GM19468 (cell line): Measurements from ENCODE around the gene HMCES.

Experiments
- ATAC-seq: cut with Tn5 transposase; IDR thresholded peaks from one replicate; pipeline ENCODE4 v1.9.1; 2021; ENCODE audit warnings: mild to moderate bottlenecking, moderate library complexity, moderate number of reproducible peaks; ENCODE audit not compliant: unreplicated experiment; ENCODE audit errors: extremely low read depth

Gene HMCES

DNA sequence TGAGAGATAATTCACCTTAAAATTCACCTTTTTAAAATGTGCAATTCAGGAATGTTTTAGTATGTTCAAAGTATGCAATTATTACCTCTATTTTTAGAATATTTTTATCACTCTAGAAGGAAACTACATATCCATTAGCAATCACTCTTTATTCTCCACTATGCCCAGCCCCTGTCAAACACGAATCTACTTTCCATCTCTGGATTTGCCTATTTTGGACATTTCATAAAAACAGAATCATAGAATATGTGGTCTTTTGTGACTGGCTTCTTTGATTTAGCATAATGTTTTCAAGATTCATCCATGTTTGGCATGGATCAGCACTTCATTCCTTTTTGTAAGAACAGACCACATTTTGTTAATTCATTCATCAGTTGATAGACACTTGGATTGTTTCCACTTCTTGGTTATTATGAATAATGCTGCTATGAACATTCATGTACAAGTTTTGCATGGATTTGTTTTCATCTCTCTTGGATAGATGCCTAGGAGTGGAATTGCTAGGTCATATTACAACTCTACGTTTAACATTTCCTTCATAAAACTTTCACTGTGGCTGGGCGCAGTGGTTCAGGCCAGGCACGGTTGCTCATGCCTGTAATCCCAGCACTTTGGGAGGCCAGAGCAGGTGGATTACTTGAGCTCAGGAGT lies 12.7 kb downstream of the HMCES start:
- no peak for ATAC-seq

DNA sequence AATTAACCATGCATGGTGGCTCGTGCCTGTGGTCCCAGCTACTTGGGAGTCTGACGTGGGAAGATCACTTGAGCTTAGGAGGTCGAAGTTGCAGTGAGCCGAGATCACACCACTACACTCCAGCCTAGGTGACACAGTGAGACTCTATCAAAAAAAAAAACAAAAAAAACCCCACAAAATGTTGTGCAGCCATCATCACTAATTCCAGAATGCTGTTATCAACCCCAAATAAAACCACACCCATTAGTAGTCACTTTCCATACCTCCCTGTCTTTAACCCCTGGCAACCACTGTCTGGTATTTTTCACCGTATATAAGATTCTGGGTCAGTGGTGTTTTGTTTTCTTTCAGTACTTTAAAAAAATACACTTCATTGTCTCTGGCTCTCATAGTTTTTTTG lies 16.6 kb downstream of the HMCES start:
- no peak for ATAC-seq

DNA sequence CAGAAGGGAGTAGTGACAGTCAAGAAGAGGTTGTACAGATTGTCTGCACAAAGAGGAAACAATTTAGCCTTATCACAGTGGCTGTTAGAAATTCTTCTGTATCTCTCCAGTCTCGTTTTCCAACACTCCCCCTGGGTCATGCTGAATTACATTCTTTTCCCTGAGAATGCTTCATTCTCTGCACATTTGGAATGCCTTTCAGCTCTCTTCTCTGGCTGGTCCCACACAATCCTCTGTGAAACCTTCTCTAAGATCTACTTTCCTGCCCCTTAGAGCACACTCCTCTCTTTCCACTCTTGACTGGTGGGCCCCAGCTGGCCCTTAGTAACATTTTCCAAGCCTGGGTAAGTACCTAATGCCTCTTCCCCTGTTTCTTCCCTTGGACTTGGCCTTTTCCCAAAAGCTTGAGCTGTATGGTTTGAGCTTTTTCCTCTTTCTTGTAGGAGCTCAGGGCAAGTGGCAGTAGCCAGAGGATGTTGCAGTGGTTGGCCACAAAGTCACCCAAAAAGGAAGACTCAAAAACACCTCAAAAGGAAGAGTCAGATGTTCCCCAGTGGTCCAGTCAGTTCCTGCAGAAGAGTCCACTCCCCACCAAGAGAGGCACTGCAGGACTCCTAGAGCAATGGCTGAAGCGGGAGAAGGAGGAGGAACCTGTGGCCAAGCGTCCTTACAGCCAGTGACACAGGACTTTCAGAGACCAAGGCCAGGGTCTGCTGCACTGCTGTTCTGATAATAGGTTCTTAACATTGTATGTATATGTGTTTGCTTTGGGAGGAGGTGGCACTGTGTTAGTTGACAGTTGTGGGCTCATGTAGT lies 25.7 kb downstream of the HMCES start:
- ATAC-seq = no peak

DNA sequence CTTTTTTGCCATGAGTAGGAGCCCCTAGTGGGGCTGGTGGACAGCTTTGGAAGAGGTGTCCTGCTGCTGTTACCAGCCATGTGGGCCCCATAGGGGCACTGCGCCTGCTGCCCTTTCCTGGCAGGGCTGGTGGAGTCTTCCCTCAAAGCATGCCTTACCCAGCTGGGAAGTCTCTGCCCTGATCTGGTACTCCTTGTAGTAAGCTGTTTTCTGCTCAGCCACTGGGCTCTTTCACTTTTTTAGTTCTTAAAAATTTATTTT lies 26.2 kb downstream of the HMCES start:
- no peak for ATAC-seq

DNA sequence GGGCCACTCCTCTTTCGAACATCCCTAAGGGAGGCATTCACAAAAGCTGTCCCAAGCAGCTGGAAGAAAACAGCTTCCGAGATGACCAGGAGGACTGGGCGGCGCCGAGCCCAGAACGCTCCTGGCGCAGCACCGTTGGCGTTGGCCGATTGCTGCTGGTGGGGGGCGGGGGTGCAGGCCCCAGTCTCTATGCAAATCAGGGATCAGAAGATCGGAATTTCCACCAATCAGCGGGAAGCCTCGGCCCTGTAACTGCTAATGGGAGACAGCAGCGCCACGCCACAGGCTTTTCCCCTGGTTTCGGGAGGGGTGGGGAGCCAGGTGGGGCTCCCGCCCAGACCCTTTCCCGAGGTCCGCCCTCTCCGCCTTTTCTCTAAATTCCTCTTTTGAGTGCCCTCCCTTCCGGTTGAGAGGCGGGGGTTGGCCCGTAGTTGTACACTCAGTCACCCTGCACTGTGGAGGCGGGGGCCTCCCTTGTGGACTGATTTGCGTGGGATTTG lies 27.0 kb downstream of the HMCES start:
- ATAC-seq = no peak

DNA sequence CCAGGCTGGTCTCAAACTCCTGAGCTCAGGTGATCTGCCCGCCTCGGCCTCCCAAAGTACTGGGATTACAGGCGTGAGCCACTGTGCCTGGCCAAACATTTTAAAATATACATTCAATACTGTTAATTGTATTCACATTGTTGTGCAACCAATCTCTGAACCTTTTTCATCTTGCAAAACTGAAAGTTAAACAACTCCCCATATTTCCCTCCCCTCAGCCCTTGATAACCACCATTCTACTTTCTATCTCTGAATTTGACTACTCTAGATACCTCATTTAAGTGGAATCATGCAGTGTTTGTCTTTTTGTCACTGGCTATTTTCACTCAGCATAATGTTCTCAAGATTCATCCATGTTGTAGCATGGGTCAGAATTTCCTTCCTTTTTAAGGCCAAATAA lies 30.0 kb downstream of the HMCES start:
- ATAC-seq = no peak

DNA sequence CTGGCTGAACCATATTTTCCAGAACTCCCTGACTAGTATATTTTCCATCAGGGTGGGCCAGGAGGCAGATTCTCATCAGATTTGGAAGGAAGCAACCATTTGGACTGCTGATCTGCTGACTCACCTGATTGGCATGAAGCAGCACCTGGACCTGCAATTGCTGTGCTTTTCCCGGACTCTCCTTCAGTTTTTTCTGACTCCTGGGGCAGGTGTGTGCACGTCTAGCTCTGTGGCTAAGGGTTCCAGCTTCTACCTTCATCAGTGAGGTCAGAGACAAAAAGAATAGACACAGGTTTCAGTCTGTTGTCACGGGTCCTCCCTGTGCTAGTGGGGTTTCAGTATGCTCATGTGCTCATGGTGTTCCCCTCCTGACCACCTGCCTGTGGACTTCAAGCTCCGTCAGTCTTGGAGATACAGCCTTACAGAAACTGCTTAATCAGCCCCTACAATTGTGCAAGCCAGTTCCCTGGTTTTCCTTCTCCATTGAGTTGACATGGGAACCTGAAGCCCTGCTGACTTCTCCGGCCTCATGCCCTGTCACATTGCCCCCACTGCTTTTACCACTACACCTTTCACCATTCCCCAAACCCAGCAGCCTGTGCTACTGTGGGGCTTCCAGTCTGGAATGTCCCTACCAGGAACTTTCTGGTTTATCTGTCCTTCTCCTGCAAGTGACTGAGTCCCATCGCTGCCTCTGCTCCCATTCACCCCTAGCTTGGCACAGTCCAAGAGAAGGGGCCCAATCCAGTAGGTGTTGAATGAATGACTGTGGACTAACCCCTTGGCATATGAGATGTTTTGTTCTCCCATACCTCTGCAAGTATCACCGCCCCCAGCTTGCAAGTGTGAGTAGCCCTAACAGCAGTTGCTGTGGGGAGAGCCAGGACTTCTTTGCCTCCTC lies 31.7 kb downstream of the HMCES start:
- ATAC-seq = peak; percentile 42

DNA sequence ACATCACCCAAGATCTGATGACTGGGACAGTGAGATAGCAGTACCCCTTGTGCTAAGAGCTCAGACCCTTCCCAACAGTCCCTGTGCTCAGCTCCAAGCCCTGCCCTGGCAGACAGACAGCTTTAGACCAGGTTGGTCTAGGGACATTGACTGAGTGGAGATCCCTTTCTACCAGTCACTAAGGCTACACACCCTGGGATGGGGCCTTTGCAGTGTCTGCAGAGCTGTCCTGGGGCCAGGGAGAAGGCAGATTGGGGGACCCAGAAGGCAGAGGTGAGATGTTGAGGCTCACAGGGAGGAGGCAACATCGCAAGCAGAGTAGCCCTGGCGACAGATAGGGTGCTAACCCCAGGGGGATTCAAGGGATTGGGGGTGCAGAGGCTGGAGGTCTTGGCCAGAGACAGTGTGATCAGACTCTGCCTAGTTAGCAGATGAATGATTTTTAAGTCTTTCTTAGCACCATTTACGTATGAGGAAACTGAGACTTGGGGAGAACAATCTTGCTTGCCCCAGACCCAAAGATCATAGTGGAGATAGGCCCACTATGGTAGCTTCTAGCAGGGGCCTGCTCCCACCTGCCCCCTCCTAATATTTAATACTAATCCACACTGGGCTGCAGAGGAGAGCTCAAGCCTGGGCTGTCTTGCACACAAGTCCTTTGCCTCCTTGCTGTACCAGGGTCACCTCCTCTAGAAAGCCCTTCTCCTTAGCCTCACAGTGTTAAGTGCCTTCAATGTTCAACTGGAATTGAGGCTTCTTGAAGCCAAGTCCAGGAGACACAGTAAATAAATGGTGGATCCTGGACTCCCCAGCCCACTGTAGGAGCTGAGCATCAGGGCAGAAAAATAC lies 32.6 kb downstream of the HMCES start:
- ATAC-seq = no peak

DNA sequence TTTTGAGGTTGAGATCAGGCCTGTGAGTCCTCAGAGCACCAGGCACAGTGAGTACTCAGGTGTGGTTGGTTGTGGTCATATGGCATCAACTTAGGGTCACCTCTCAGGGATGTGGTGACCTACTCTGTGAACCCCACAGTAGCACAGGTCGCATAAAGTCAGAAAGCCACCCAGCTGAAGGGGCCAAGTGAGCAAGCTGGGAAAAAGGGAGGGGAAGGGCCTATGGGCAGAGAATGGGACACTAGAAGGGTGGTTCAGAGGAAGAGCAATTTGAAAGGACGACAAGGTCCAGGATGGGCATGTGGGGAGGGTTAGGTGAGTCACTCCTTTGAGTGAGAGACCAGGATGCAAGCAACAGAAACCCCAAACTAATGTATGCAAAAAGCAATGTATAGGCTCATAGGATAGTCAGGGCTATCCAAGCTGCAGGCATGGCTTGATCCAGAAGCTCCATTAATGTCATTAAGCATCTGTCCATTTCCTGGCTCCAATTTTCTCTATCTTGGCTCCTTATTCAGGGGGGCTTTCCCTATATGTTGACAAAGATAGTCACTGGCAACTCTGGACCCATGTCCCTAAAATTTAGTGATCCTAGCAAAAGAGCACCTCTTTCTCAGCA lies 33.5 kb downstream of the HMCES start:
- ATAC-seq = no peak

DNA sequence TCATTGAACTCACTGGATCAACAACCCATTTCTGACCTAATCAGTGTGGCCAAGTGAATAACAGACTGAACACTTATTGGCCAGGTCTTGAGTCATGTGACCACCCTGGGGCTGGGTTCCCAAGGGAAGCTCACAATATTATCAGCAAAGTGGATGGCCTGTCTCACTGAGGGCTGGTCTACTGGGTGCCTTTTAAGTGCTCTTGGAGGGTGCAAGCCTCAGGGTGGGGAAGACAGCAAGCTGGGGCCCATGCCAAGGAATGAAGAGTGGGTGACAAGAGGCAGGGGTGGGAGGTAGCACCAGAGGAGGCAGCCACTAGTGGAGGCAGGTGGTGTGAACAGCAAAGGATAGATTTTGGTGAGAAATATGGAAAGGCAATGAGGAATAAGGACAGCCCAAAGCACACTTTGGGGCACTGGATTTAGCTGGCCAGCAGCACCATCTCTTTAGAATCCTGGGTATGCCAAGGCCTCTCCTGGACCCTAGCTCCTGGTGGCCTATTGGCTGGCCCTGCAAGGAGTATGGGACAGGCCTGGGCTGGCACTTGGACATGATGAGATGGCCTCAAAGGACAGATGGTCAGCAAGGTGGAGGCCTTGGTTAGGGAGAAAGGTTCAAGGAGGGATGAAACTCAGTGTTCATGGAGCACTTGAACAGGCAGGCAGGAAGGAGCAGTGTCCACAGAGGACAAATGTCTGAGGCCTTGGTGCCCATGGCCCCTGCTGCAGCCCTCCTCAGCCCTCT lies 34.2 kb downstream of the HMCES start:
- ATAC-seq = no peak

DNA sequence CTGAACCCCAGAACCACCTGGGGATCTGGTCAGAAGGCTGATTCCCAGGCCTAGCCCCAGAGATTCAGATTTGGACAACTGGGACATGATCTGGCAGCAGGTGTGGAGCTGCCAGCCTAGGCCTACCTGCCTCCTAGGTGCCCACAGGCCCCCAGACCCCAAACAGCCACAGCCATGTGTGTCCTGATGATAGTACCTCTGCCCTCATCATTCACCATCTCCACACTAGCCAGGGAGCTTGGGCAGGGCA lies 34.7 kb downstream of the HMCES start:
- ATAC-seq = no peak

DNA sequence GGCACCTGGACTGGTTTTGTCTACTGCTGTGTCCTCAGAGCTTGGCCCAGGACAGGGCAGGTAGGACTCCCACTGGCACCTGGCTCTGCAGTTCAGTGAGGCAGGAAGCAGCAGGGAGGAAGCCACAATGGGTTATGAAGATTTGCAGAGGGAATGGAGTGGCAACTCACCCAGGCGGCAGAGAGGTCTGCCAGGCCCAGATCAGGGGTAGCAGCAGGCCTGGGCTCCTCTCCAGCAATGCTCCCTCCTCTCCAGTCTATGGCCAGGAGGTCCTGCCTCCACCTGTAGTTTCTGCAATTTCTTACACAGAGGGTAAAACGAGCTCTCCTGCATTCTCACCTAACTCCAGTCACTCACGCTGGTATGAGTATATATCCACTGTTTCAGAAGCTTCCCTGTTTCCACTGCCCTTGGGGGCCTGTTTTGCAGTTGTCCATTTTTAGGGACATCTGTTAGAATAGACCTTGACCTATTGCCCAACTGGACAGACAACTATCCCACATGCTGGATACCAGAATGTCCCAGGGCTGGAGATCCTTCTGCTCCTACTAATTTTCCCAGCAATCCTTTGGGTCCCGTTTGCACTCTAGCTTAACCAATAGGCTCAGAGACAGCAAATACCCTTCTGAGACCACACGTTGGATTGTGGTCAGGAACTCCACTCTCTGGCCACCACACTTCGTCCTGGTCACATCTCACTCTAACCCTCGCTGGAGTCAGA lies 35.2 kb downstream of the HMCES start:
- no peak for ATAC-seq

DNA sequence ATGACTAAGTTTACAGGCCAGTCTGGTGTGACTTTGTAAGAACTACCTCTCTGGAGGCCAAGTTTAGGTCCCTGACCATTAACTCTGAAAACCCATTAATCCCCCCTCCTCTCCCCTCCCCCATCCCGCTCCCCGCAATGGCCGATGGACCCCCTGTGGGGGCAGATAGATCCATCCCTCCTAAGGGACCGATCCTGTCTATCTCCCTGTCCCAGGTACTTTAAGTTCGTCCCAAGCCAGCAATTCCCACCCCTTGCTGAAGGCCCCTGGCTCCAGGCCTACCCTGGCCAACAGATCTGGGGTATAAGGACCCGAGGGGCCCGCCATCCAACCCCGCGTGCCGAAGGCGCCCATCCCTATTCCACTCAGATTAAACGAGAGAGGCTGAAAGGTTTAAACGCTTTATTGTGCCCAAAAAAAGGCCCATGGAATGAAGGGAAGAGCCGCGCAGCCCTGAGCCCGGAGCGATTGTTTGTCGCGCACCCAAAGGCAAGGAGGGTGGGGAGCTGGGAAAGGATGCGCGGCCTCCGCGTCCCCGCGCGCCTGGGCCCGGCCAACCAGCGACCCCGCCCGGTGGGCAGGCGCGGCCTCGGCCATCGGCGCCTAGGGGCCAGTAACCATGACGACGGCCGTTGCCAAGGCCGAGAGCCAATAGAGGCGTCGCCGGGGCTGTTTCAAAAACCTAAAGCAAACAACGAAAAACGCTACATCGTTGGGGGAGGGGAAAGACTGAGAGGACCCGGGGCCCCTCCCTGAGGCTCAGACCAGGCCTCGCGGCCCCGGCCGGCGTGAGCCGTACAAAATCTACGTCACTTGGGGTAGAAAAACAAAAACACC lies 35.9 kb downstream of the HMCES start:
- ATAC-seq = no peak

DNA sequence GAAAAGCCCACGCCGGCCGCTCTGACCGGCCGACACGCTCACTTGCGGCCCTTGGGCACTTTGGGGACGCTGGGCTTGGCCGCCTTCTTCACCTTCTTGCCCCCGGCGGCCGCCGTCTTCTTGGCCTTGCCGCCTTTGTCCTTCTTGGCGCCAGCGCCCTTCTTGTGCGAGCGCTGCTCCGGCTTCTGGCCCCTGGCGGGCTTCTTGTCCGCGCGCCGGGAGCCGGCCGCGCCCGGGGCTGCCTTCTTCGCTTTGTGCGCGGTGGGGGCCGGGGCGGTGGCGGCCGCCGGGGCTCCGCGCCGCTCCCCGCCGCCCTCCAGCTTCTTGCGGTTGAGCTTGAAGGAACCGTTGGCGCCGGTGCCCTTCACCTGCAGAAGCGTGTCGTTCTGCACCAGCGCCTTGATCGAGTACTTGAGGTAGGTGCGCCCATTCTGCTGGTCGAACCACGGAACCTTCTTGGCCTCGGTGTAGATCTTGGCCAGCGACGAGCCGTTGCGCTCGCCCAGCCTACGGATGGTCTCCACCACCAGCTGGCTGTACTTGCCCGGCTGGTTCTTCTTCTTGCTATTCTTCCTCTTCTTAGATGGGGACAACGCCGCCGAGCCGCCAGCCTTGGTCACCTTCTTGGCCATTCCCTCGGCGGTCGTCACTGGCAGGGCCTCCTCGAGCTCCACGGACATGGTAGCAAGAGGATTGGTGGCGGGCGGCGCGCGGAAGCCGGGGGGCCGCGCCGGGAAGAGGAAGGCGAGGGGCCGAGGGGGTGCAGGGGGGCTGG lies 36.7 kb downstream of the HMCES start:
- ATAC-seq = no peak

DNA sequence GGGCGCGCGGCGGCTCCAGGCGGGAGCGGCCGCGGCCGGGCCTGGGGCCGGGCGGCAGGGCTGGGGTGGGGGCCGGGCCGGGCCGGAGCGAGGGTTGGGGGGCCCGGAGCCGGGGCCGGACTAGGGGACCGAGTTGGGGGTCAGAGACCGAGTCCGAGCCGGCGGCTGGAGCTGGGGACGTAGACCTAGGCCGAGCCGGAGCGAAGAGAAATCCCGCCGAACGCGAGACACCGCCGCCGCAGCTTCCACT lies 37.3 kb downstream of the HMCES start:
- ATAC-seq = no peak

DNA sequence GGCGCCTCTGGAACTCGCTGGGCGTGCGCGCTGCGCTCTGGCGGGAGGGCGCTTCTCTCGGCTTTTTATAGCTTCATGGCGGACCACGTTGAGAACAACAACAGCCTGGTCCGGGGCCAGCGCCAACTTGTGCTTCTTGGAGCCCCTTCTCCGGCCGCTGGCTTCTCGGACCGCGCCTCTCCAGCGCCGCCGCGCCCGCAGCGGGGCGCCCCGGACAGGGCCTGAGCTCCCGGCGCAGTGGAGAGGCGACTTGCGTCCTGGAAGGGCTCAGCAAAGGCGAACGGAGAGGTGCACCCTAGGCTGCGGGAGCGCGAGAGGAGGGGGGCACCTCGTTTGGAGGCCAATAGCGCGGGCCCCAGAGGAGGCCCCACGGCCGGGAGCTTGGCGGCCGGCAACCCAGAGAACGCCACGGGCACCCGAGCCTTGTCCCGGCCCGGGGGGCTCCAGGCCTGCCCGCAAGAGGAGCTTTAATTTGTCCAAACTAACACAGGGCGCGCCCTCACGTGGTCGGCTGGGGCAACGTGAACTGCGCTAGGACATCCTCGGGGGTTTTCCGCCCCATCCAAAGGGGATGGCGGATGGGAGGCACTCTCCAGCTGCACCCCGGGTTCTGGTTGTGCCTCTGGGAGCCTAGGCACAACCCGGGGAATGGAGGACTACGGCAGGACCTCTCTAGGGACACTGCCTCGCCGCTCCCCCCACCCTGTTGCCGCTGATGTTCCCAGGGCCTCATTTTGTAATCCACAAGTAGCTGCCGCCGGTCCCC lies 37.8 kb downstream of the HMCES start:
- no peak for ATAC-seq
